A549 (cell line): ENCODE measurements around the gene NTN5. TPM values are rescaled to one million over a fixed set of nuclear protein-coding genes. Genes with fewer than 3 reads are reported as not detected.

Source experiments
- ATAC-seq, 2 experiments: fragments of 200-7000 bp in 1 of 2; fragments of >200 bp in 1 of 2; cut with Nextera tagmentation in 1 of 2; cut with Tn5 transposase in 1 of 2; 3 replicates each; pipeline versions ENCODE4 v1.8.0 to v1.9.1; 2018 to 2020; ENCODE audit warnings: mild to moderate bottlenecking in 1 of 2, moderate library complexity in 1 of 2
- CTCF ChIA-PET: fragments of 300-600 bp; sonication (Branson Sonifier 250); formaldehyde crosslinking; extraction: SDS; loops from one replicate; lab custom pipeline; 2021; ENCODE audit warnings: antibody characterized with exemption, inconsistent platforms; lab: Yijun Ruan, JAX
- POLR2A ChIA-PET: fragments of 350-600 bp; formaldehyde crosslinking; extraction: SDS; loops from one replicate; lab custom pipeline; 2021; ENCODE audit warnings: antibody characterized with exemption, inconsistent platforms; lab: Yijun Ruan, JAX
- DNase-seq, 2 experiments: peaks; one replicate each; pipeline versions ENCODE4 v3.0.0 to v3.0.0-alpha.2; 2011 to 2016; ENCODE audit warnings: low read depth in 1 of 2, low spot score in 1 of 2
- FAIRE-seq: peaks from 2 replicates; lab custom pipeline; 2011; peaks lifted over from hg19 to GRCh38; lab: Jason Lieb, UNC
- H3K27ac ChIP-seq, 2 experiments: fragments of >200 bp; sonication (Bioruptor Twin); formaldehyde crosslinking; 3 replicates each; pipeline ENCODE4 v1.5.1; 2016 to 2017
- H3K4me1 ChIP-seq: fragments of >200 bp; sonication (Bioruptor Twin); formaldehyde crosslinking; 3 replicates; pipeline ENCODE4 v1.6.1; 2016
- H3K4me2 ChIP-seq: fragments of >200 bp; sonication (Bioruptor Twin); formaldehyde crosslinking; 3 replicates; pipeline ENCODE4 v1.6.1; 2016
- H3K4me3 ChIP-seq: fragments of >200 bp; sonication (Bioruptor Twin); formaldehyde crosslinking; 3 replicates; pipeline ENCODE4 v1.5.1; 2016
- H3K9me3 ChIP-seq: fragments of >200 bp; sonication (Bioruptor Twin); formaldehyde crosslinking; 3 replicates; pipeline ENCODE4 v1.6.1; 2016
- CBX8 ChIP-seq: fragments of 200-600 bp; sonication (generic); IDR thresholded peaks from 2 replicates; pipeline ENCODE4 v1.6.1; 2016
- CEBPB ChIP-seq, 2 experiments: fragments of >200 bp in 1 of 2; sonication (Bioruptor Twin) in 1 of 2; formaldehyde crosslinking in 1 of 2; IDR thresholded peaks; 2 replicates each; pipeline ENCODE4 v1.6.1; 2012 to 2016
- CHD4 ChIP-seq: fragments of 200-600 bp; sonication (generic); IDR thresholded peaks from 2 replicates; pipeline ENCODE4 v1.6.1; 2016; ENCODE audit warnings: antibody characterized with exemption, mild to moderate bottlenecking, borderline replicate concordance
- EHF ChIP-seq: fragments of 250-450 bp; sonication (Bioruptor Pico); IDR thresholded peaks from 2 replicates; pipeline ENCODE4 v1.5.0; 2020; ENCODE audit warnings: mild to moderate bottlenecking
- EP300 ChIP-seq, 2 experiments: fragments of >200 bp; sonication (Bioruptor Twin); formaldehyde crosslinking; IDR thresholded peaks; 2 replicates in 1 of 2; 3 replicates in 1 of 2; pipeline ENCODE4 v1.6.1; 2016 to 2017
- FOSB ChIP-seq: fragments of 250-450 bp; sonication (Bioruptor Pico); IDR thresholded peaks from 2 replicates; pipeline ENCODE4 v1.5.0; 2020; ENCODE audit warnings: mild to moderate bottlenecking, moderate library complexity
- HOXA7 ChIP-seq: fragments of 250-450 bp; sonication (Bioruptor Pico); IDR thresholded peaks from 2 replicates; pipeline ENCODE4 v1.5.0; 2020; ENCODE audit warnings: mild to moderate bottlenecking, moderate library complexity
- HOXB13 ChIP-seq: fragments of 250-450 bp; sonication (Bioruptor Pico); IDR thresholded peaks from 2 replicates; pipeline ENCODE4 v1.5.0; 2020; ENCODE audit warnings: low read depth, mild to moderate bottlenecking, moderate library complexity
- HOXB5 ChIP-seq: fragments of 250-450 bp; sonication (Bioruptor Pico); IDR thresholded peaks from 2 replicates; pipeline ENCODE4 v1.5.0; 2020; ENCODE audit warnings: mild to moderate bottlenecking, moderate library complexity
- JUN ChIP-seq, 2 experiments: fragments of >200 bp; sonication (Bioruptor Twin); formaldehyde crosslinking; IDR thresholded peaks; 2 replicates in 1 of 2; 3 replicates in 1 of 2; pipeline ENCODE4 v1.6.1; 2016 to 2017
- KDM1A ChIP-seq: fragments of 200-600 bp; sonication (generic); IDR thresholded peaks from 2 replicates; pipeline ENCODE4 v1.6.1; 2016; ENCODE audit warnings: low read depth, mild to moderate bottlenecking
- KDM5A ChIP-seq: fragments of 200-600 bp; sonication (generic); IDR thresholded peaks from 2 replicates; pipeline ENCODE4 v1.6.1; 2016; ENCODE audit warnings: antibody characterized with exemption, mild to moderate bottlenecking
- MAFK ChIP-seq: fragments of 450-650 bp; IDR thresholded peaks from 2 replicates; pipeline ENCODE4 v1.6.1; 2014; ENCODE audit not compliant: partially characterized antibody
- MAZ ChIP-seq: fragments of 150-350 bp; IDR thresholded peaks from 2 replicates; pipeline ENCODE4 v1.6.1; 2014; ENCODE audit warnings: antibody characterized with exemption, low read depth, low read length, borderline replicate concordance
- NFE2L2 ChIP-seq: fragments of 150-350 bp; conservative IDR thresholded peaks from 2 replicates; pipeline ENCODE4 v1.6.1; 2014; ENCODE audit warnings: low read length
- PHF8 ChIP-seq: fragments of 200-600 bp; sonication (generic); IDR thresholded peaks from 2 replicates; pipeline ENCODE4 v1.6.1; 2016; ENCODE audit warnings: low read depth, mild to moderate bottlenecking, antibody characterized with exemption, moderate library complexity, borderline replicate concordance
- RARB ChIP-seq: fragments of 250-450 bp; sonication (Bioruptor Pico); IDR thresholded peaks from 2 replicates; pipeline ENCODE4 v1.8.0; 2021; ENCODE audit warnings: mild to moderate bottlenecking, moderate library complexity
- RNF2 ChIP-seq: fragments of 200-600 bp; sonication (generic); IDR thresholded peaks from 2 replicates; pipeline ENCODE4 v1.6.1; 2016; ENCODE audit warnings: low read depth, mild to moderate bottlenecking, antibody characterized with exemption, moderate library complexity, borderline replicate concordance
- SMC3 ChIP-seq: fragments of >200 bp; sonication (Bioruptor Twin); formaldehyde crosslinking; IDR thresholded peaks from 3 replicates; pipeline ENCODE4 v1.6.1; 2018; ENCODE audit warnings: inconsistent platforms
- ZC3H11A ChIP-seq: fragments of 450-650 bp; IDR thresholded peaks from 2 replicates; pipeline ENCODE4 v1.6.1; 2014; ENCODE audit warnings: antibody characterized with exemption, mild to moderate bottlenecking
- ZFP36 ChIP-seq: fragments of 450-650 bp; IDR thresholded peaks from 2 replicates; pipeline ENCODE4 v1.6.1; 2014; ENCODE audit warnings: borderline replicate concordance; ENCODE audit not compliant: partially characterized antibody
- ZNF302 ChIP-seq: fragments of 250-450 bp; sonication (Bioruptor Pico); IDR thresholded peaks from 2 replicates; pipeline ENCODE4 v1.9.0; 2021; ENCODE audit warnings: inconsistent platforms, mild to moderate bottlenecking, moderate library complexity
- WGBS: methylation state at CpG from one replicate; pipeline ENCODE4 v1.1.6; 2017; ENCODE audit errors: missing lambda C conversion rate; 5-methylcytosine and 5-hydroxymethylcytosine counted together
- polyA plus RNA-seq, 4 experiments: library from polyadenylated mRNA; depleted of rRNA in 3 of 4; stranded (reverse); fragments of >200 nt; fragmentation: RNase III in 1 of 4; extraction: RNeasy Plus Mini Kit Qiagen cat#74134 plus additional on column Dnase treatment in 1 of 4; gene quantifications; 2 replicates in 3 of 4; 3 replicates in 1 of 4; pipeline ENCODE4 v1.2.3, GENCODE V29; 2011 to 2017
- TF ChIP-seq, protein P1 (sequence below): fragments of 450-650 bp; IDR thresholded peaks from 2 replicates; pipeline ENCODE4 v1.6.1; 2014; ENCODE audit warnings: antibody characterized with exemption
- TF ChIP-seq, protein P2 (sequence below): fragments of 200-600 bp; sonication (generic); IDR thresholded peaks from 2 replicates; pipeline ENCODE4 v1.6.1; 2016; ENCODE audit warnings: antibody characterized with exemption, mild to moderate bottlenecking, moderate library complexity
- TF ChIP-seq, protein P3 (sequence below): IDR thresholded peaks from 2 replicates; pipeline ENCODE4 v1.6.1; 2012; ENCODE audit warnings: low read depth, borderline replicate concordance
- TF ChIP-seq, protein P4 (sequence below): fragments of 250-450 bp; sonication (Bioruptor Pico); IDR thresholded peaks from 2 replicates; pipeline ENCODE4 v1.5.0; 2020; ENCODE audit warnings: low read depth, mild to moderate bottlenecking, moderate library complexity
- TF ChIP-seq, protein P5 (sequence below): IDR thresholded peaks from 2 replicates; pipeline ENCODE4 v1.6.1; 2012

Gene NTN5
- polyA plus RNA-seq, 2 of the 4 experiments (the other 2 are of a cell fraction): 0.18 to 0.22 TPM

DNA sequence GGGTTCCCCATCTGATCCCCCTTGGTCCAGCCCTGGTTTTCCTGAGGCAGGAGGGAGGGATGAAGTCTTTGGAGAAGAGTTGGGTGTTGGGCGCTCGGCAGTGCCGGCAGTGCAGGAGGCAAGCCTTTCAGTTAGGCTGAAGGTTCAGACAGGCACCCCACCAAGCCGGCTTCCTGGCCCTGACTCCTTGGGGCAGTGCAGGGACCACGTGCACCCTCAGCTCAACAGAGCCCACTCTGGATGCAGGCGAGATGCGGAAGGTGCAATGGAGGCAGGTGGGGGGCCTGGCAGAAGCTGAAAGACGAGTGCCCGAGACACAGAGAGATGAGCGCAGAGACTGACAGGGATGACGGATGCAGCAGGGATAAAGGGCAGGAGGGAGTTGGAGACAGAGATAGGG, 35.7 kb upstream of the NTN5 start:
- H3K27ac ChIP-seq: no peak overlapping the region
- no peak for FAIRE-seq
- no peak overlapping the region for H3K4me2 ChIP-seq
- 86% methylated on average over 11 of the region's 11 CpGs for WGBS
- H3K4me1 ChIP-seq: peaks cover 7% of the 10 kb centered on the region; the same call in 2 of the 3 replicates
- no peak for TF ChIP-seq ZNF302 (CRISPR knock-in tag)
- no peak for TF ChIP-seq HOXA7
- TF ChIP-seq, protein P1, sequence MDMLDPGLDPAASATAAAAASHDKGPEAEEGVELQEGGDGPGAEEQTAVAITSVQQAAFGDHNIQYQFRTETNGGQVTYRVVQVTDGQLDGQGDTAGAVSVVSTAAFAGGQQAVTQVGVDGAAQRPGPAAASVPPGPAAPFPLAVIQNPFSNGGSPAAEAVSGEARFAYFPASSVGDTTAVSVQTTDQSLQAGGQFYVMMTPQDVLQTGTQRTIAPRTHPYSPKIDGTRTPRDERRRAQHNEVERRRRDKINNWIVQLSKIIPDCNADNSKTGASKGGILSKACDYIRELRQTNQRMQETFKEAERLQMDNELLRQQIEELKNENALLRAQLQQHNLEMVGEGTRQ: no peak
- no peak for TF ChIP-seq MAZ
- TF ChIP-seq KDM5A: no peak
- TF ChIP-seq, protein P2, sequence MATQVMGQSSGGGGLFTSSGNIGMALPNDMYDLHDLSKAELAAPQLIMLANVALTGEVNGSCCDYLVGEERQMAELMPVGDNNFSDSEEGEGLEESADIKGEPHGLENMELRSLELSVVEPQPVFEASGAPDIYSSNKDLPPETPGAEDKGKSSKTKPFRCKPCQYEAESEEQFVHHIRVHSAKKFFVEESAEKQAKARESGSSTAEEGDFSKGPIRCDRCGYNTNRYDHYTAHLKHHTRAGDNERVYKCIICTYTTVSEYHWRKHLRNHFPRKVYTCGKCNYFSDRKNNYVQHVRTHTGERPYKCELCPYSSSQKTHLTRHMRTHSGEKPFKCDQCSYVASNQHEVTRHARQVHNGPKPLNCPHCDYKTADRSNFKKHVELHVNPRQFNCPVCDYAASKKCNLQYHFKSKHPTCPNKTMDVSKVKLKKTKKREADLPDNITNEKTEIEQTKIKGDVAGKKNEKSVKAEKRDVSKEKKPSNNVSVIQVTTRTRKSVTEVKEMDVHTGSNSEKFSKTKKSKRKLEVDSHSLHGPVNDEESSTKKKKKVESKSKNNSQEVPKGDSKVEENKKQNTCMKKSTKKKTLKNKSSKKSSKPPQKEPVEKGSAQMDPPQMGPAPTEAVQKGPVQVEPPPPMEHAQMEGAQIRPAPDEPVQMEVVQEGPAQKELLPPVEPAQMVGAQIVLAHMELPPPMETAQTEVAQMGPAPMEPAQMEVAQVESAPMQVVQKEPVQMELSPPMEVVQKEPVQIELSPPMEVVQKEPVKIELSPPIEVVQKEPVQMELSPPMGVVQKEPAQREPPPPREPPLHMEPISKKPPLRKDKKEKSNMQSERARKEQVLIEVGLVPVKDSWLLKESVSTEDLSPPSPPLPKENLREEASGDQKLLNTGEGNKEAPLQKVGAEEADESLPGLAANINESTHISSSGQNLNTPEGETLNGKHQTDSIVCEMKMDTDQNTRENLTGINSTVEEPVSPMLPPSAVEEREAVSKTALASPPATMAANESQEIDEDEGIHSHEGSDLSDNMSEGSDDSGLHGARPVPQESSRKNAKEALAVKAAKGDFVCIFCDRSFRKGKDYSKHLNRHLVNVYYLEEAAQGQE: no peak
- no peak for TF ChIP-seq EP300 (IDR thresholded peaks at IDR 0.05)
- no peak for ATAC-seq
- no peak overlapping the region for H3K4me3 ChIP-seq
- ChIA-PET POLR2A (no interaction called here), CTCF (interaction anchor here (1.0 to 2.5 kb wide), 2 partner anchors 12 to 33 kb away, joined by 3 to 7 read pairs; partner anchors contain the start of gene FUT2)
- DNase-seq: no peak
- no peaks in the 10 kb centered on the region for H3K9me3 ChIP-seq

DNA sequence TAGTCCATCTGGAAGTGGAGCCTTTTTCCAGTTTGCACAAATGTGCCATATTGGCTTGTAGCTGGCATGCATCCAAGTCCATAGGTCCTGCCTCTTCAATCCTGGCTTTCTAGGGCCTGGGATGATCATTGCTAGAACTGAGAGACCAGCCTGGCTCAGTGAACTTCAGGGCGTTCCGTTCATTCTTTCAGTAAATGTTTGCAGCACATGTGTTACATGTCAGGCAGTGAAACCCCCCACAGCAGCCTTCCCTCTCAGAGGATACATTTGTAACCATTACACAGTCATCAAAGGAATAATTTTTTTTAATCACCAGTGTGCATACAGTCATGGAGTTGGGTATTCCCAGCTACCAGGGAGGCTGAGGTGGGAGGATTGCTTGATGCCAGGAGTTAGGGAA, 32.6 kb upstream of the NTN5 start:
- no peak for DNase-seq
- CTCF ChIA-PET: interaction anchor here (0.8 to 1.9 kb wide), 9 partner anchors 8 to 59 kb away, joined by 3 to 7 read pairs (median 4); partner anchors contain the start of gene CA11
- no peak overlapping the region for H3K27ac ChIP-seq
- no peak overlapping the region for H3K4me3 ChIP-seq
- POLR2A ChIA-PET: no interaction called here
- ATAC-seq: no peak
- FAIRE-seq: no peak
- no peaks in the 10 kb centered on the region for H3K4me1 ChIP-seq
- H3K9me3 ChIP-seq: no peaks in the 10 kb centered on the region
- TF ChIP-seq RNF2 (no peak), CHD4 (no peak), PHF8 (no peak)
- TF ChIP-seq, protein P3, sequence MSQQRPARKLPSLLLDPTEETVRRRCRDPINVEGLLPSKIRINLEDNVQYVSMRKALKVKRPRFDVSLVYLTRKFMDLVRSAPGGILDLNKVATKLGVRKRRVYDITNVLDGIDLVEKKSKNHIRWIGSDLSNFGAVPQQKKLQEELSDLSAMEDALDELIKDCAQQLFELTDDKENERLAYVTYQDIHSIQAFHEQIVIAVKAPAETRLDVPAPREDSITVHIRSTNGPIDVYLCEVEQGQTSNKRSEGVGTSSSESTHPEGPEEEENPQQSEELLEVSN: no peak
- TF ChIP-seq, protein P4, sequence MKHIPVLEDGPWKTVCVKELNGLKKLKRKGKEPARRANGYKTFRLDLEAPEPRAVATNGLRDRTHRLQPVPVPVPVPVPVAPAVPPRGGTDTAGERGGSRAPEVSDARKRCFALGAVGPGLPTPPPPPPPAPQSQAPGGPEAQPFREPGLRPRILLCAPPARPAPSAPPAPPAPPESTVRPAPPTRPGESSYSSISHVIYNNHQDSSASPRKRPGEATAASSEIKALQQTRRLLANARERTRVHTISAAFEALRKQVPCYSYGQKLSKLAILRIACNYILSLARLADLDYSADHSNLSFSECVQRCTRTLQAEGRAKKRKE: no peak
- TF ChIP-seq, protein P5, sequence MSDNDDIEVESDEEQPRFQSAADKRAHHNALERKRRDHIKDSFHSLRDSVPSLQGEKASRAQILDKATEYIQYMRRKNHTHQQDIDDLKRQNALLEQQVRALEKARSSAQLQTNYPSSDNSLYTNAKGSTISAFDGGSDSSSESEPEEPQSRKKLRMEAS: no peak
- no peak overlapping the region for H3K4me2 ChIP-seq
- 45% methylated on average over 2 of the region's 2 CpGs for WGBS

DNA sequence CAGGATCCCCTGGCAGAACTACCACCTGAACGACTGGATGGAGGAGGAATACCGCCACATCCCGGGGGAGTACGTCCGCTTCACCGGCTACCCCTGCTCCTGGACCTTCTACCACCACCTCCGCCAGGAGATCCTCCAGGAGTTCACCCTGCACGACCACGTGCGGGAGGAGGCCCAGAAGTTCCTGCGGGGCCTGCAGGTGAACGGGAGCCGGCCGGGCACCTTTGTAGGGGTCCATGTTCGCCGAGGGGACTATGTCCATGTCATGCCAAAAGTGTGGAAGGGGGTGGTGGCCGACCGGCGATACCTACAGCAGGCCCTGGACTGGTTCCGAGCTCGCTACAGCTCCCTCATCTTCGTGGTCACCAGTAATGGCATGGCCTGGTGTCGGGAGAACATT, 30.5 kb upstream of the NTN5 start:
- no peak for FAIRE-seq
- H3K27ac ChIP-seq: no peak overlapping the region
- 93% methylated on average over 23 of the region's 23 CpGs for WGBS
- DNase-seq: no peak
- peaks cover 3% of the 10 kb centered on the region; the same call in 2 of the 3 replicates for H3K4me1 ChIP-seq
- no peak for ATAC-seq
- CTCF ChIA-PET: interaction anchor here (2.1 kb wide), 1 partner anchor 28 kb away, joined by 6 read pairs; no protein-coding TSS in a partner anchor
- POLR2A ChIA-PET: no interaction called here
- no peak overlapping the region for H3K4me2 ChIP-seq
- no peak overlapping the region for H3K4me3 ChIP-seq
- H3K9me3 ChIP-seq: no peaks in the 10 kb centered on the region
- TF ChIP-seq, protein P4: no peak
- no peak for TF ChIP-seq MAFK
- TF ChIP-seq CHD4: no peak
- no peak for TF ChIP-seq SMC3
- TF ChIP-seq JUN (IDR thresholded peaks at IDR 0.05): no peak
- TF ChIP-seq NFE2L2: no peak
- no peak for TF ChIP-seq FOSB (CRISPR knock-in tag)
- TF ChIP-seq HOXB5: no peak
- no peak for TF ChIP-seq CEBPB (IDR thresholded peaks at IDR 0.05)
- TF ChIP-seq CBX8: no peak
- TF ChIP-seq RARB (CRISPR knock-in tag): no peak
- no peak for TF ChIP-seq EHF (CRISPR knock-in tag)
- no peak for TF ChIP-seq ZFP36
- no peak for TF ChIP-seq ZC3H11A
- TF ChIP-seq HOXB13 (CRISPR knock-in tag): no peak
- no peak for TF ChIP-seq KDM1A
